HG02870 (cell line): ENCODE results near the gene ELFN1.

ENCODE experiments used
- ATAC-seq: cut with Tn5 transposase; IDR thresholded peaks from one replicate; pipeline ENCODE4 v1.9.1; 2021; ENCODE audit warnings: mild to moderate bottlenecking, moderate library complexity; ENCODE audit not compliant: unreplicated experiment

ELFN1 gene

GRCh38 chr7:1675036-1675671 lies 5.1 kb downstream of the ELFN1 start:
- no peak for ATAC-seq

DNA sequence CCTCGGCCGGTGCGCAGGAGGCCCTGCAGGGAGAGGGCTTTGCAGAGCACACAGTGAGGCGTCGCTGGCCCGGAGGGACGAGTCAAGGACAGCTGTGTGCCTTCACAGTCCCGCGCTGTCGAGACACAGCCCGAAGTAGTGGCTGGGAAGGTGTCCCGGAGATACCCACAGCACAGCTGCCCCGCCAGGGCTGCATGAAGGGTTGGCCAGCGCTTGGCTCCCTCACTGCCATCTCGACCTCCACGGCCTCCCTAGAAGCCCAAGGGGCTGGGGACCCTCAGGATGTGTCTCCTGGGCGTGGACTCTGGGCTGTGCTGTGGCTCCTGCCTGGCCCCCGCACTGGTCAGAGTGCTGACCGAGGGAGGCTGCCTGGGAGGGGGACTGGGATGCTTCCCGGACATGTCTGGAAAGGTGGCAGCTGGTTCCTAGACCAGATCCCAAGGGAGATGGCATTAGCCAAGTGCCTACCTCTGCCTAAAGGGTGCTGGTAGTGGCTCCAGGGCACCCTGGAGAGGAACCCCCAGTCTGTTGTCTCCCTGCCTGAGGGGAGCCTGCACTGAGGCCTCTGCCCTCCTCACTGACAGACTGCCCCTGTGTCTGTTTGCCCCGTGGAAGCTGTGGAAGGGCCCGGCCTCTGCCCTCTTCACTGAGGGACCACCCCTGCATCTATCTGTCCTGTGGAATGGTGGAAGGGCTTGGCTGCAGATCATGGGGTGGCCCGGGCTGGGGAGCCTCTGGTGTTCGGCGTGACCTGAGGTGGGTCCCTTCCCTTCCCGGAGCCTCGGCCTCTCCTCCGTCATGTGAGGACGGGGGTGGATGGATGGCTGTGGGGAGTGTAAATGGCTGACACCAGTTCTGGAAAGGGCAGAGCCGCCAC lies 5.8 kb downstream of the ELFN1 start:
- no peak for ATAC-seq

DNA sequence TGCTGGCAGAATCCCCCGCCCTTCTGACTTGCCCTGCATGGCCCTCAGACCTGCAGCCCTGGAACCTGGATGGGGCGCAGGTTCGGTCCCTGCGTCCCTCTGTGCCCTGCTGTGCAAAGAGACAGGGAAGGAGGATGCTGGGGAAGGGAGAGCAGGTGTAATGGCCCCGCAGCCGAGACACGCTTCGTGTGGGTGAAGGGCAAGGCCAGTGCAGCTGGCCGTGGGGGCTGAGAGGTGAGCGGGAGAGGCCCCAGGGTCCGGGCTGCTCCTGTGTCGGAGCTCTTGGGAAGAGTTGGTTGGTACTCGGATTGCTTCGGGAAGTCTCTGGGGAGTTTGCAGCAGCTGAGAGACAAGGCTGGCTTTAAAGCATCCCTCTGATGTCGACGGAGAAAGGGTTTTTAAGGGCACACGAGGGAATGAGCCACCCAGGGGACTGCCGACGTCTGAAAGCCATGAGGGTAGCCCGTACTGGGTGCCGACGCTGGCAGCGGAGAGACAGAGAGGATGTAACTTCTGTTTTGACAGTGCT lies 6.5 kb downstream of the ELFN1 start:
- ATAC-seq = no peak

DNA sequence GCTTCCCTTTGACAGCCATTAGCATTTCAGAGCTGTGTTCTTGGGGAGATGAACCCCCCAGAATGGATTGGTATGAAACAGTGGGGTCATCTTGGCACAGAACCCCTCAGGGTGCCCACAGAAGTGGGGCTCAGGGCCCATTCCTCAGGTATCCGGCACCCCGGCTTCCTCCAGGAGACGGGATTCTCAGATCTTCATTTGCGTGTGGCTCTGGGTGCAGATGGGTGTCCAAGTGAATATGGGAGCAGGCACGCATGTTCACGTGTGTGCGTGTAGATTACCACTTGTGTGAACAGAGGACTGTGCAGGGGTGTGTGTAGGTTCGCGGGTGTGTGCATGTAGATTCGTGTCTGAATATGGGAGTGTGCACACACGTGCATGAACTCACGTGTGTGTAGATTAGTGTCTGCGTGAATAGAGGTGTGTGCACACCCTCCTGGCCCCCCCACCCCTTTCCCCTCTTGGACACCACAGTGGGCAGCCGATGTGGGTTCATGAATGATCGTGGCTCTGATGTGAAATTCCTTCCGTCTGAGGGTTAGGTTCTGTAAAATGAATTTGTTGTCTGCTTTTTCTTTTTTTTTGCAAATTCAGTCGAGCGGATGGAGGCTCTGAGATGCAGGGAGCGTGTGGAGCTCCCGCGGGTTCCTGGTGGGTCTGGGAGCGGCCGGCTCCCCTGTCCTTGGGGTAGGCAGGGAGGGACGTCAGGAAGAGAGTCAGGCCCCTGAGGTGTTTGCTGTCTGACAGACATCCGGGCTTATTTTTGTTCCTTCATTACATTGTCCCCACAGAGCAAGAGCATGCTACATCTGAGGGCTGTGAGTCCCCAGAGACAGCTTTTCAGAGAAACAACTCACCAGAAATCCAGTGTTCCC lies 7.4 kb downstream of the ELFN1 start:
- ATAC-seq = no peak

GRCh38 chr7:1678081-1678543 lies 8.0 kb downstream of the ELFN1 start:
- no peak for ATAC-seq

DNA sequence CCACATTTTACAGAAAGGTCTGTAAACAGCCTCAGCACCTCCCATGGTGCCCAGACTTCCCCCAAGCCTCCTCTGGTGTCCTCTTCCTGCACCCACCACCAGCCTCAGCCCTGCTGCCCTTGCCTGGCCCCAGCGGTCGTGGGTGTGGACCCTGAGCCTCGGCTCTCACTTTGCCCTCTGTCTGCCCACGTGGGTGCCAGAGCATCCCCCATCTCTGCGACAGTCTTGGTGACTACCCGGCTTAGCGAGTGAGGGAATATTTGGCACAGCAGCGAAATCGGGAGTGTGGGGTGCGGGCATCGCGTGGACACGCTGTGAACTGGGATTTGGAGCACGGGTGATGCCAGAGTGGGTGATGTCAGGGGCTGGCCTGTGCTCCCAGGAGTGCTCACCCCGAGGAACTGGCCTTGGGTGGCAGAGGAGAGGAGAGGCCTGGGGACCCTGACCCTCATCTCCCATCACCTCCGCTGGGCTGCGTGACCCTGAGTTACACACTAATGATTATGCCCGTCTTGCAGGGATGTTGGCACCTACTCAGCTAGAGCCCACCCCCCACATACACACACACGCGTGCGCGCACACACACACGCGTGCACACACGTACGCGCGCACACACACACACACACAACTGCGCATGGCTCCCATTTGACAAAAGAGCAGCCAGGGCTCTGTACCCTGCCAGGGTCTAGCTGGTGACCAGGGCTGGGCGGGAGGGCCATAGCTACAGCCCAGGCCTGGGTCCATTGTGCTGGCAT lies 8.7 kb downstream of the ELFN1 start:
- no peak for ATAC-seq

GRCh38 chr7:1679326-1679965 lies 9.4 kb downstream of the ELFN1 start:
- no peak for ATAC-seq

- no peak for ATAC-seq
Observed at GRCh38 chr7:1679966-1680730, 10.1 kb downstream of the ELFN1 start.

- no peak for ATAC-seq
Observed at GRCh38 chr7:1681581-1681980, 11.5 kb downstream of the ELFN1 start.

DNA sequence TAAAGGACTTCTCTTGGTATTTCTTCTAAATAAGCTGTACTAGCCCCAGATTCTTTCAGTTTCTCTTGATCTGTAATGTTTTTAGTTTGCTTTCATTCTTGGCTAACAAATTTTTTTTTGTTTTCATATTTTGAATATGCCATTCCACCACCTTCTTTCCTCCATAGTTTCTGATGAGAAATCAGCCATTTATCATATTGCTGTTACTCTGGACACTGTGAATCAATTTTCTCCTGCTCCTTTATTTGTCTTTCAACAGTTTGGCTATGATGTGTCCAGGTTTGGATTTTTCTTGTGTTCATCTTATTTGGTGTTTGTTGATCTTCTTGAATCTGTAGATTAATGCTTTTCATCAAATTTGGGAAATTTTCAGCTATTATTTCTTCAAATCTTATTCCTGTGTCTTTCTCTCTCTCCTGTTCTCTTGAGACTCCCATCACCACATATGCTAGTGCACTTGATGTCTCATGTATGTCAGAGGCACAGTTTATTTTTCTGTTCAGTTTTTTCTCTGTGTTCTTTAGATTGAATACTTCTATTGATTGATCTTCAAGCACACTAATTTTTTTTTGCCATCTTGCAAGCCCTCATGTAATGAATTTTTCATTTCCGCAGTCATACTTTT lies 15.0 kb downstream of the ELFN1 start:
- no peak for ATAC-seq

DNA sequence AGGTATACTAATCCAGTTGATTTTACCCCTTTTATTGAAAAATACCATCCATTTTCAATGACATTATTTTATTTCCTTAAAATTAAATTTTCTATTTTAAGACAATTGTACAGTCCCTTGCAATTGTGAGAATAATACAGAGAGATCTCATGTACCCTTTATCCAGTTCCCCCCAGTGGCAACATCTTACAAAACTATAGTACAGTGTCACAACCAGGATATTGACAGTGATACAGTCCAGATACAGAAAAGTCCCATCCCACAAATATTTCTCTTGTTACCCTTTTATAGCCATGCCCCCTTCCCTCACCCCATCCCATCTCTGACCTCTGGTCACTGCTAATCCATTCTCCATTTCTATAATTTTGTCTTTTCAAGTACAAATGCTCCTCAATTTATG lies 18.5 kb downstream of the ELFN1 start:
- no peak for ATAC-seq

DNA sequence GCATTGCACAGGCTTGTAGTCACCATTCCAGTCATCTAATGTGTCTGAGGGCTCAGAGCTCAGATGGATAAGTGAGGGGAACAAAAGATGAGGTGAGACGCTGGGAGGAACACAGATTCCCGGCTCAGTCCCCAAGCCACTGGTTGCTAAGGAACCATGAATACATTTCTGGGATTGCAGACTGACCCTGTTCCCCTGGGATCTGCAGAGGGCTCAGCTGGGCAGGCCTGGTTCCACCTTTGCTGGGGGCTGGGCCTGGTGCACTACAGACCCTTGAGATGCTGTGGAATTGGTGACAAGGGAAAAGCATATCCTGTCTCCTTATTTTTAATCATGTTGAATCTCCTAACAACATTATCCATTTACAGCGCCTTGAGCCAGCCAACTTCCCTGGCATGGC lies 19.2 kb downstream of the ELFN1 start:
- no peak for ATAC-seq

DNA sequence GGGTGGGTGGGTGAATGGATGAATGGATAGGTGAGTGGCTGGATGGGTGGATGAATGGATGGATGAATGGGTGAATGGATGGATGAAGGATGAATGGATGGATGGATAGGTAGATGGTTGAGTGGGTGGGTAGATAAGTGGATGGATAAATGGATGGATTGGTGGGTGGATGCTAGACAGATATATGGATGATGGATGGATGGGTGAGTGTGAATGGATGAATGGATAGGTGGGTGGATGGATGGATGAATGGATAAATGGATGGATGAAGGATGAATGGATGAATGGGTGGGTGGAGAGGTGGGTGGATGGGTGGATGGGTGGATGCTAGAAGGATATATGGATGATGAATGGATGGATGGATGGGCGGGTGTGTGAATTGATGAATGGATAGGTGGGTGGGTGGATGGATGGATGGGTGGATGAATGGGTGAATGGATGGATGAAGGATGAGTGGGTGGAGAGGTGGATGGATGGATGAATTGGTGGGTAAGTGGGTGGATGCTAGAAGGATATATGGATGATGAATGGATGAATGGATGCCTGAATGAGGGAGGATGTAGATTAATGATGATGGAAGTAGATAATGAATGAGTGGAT lies 20.4 kb downstream of the ELFN1 start:
- no peak for ATAC-seq

DNA sequence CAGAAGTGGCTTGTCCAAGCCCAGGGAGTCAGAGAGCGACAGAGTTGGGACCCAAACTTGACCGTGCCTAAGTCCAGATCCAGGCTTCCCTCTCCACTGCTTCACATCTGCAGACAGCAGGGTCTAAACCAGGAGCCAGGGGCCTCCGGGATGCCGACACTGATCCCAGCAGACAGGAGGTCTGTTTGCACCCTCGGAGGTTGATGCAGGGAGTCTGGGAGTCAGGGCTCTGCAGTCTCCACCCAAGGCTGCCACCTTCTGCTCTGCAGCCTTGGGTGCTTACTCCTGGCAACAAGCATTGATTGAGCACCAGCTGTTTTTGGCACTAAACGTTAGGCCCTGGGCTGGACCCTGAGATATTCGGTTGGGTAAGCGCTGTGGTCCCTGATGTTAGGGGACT lies 21.0 kb downstream of the ELFN1 start:
- no peak for ATAC-seq

GRCh38 chr7:1691601-1692514 lies 21.8 kb downstream of the ELFN1 start:
- no peak for ATAC-seq

- no peak for ATAC-seq
Observed at GRCh38 chr7:1692515-1693418, 22.7 kb downstream of the ELFN1 start.
